PC-3 (cell line): ENCODE results near the gene TRIB2. TPM values are rescaled to one million over a fixed set of nuclear protein-coding genes. Genes with fewer than 3 reads are reported as not detected.

Experiments used
- ATAC-seq: fragments of 200-7000 bp; cut with Tn5 transposase; 2 replicates; pipeline ENCODE4 v1.9.1; 2020; ENCODE audit warnings: mild to moderate bottlenecking, moderate library complexity
- BruUV-seq: library from RNA; stranded (reverse); fragments of 400-500 nt; replicated peaks from 2 replicates; lab custom pipeline; 2021; lab: Mats Ljungman, UMichigan
- CTCF ChIA-PET: fragments of 300-600 bp; sonication (Branson Sonifier 250); formaldehyde crosslinking; loops from one replicate; lab custom pipeline; 2022; ENCODE audit warnings: antibody characterized with exemption; lab: Charles Lee
- POLR2A ChIA-PET: fragments of 300-600 bp; sonication (Branson Sonifier 250); formaldehyde crosslinking; loops from one replicate; lab custom pipeline; 2022; ENCODE audit warnings: antibody characterized with exemption; ENCODE audit not compliant: unreplicated experiment; lab: Charles Lee
- DNase-seq: peaks from one replicate; pipeline ENCODE4 v3.0.0-alpha.2; 2015
- H2AFZ ChIP-seq: fragments of 300-600 bp; sonication (generic); 2 replicates; pipeline ENCODE4 v1.6.0; 2016; ENCODE audit warnings: antibody characterized with exemption, low read length
- H3F3A ChIP-seq: fragments of 300-600 bp; sonication (generic); one replicate; pipeline ENCODE4 v1.6.0; 2017; ENCODE audit warnings: antibody characterized with exemption, low read length, control low read depth, mild to moderate bottlenecking; ENCODE audit not compliant: unreplicated experiment
- H3K27ac ChIP-seq: fragments of 300-600 bp; sonication (generic); 2 replicates; pipeline ENCODE4 v1.5.1; 2016; ENCODE audit warnings: mild to moderate bottlenecking, low read length
- H3K27me3 ChIP-seq: fragments of 300-600 bp; sonication (generic); 2 replicates; pipeline ENCODE4 v1.6.1; 2016; ENCODE audit warnings: low read length, mixed read lengths
- H3K36me3 ChIP-seq: fragments of 300-600 bp; sonication (generic); 2 replicates; pipeline ENCODE4 v1.6.1; 2016; ENCODE audit warnings: low read depth, mixed run types, low read length, mixed read lengths
- H3K4me1 ChIP-seq: fragments of 300-600 bp; sonication (generic); 2 replicates; pipeline ENCODE4 v1.5.1; 2016; ENCODE audit warnings: low read length; ENCODE audit not compliant: insufficient read depth
- H3K4me2 ChIP-seq: fragments of 300-600 bp; sonication (generic); 2 replicates; pipeline ENCODE4 v1.6.0; 2016; ENCODE audit warnings: low read length
- H3K4me3 ChIP-seq: fragments of 300-600 bp; sonication (generic); 2 replicates; pipeline ENCODE4 v1.5.1; 2016; ENCODE audit warnings: mild to moderate bottlenecking, low read length, mixed read lengths
- H3K79me2 ChIP-seq: fragments of 300-600 bp; sonication (generic); 2 replicates; pipeline ENCODE4 v1.6.1; 2017; ENCODE audit warnings: low read length, mixed read lengths
- H3K9ac ChIP-seq: fragments of 300-600 bp; sonication (generic); 2 replicates; pipeline ENCODE4 v1.6.0; 2016; ENCODE audit warnings: mild to moderate bottlenecking, low read length
- H3K9me2 ChIP-seq: fragments of 300-600 bp; sonication (generic); replicated peaks from 2 replicates; pipeline ENCODE4 v1.6.1; 2016; ENCODE audit warnings: mixed run types, low read length, mixed read lengths
- H3K9me3 ChIP-seq: fragments of 300-600 bp; sonication (generic); 2 replicates; pipeline ENCODE4 v1.6.1; 2016; ENCODE audit warnings: low read length, mixed read lengths
- H4K20me1 ChIP-seq: fragments of 300-600 bp; sonication (generic); 2 replicates; pipeline ENCODE4 v1.6.1; 2016; ENCODE audit warnings: low read length, mixed read lengths
- EZH2 ChIP-seq: fragments of 300-600 bp; sonication (generic); IDR thresholded peaks from one replicate; pipeline ENCODE4 v1.6.1; 2017; ENCODE audit warnings: antibody characterized with exemption, mild to moderate bottlenecking, low read length; ENCODE audit not compliant: unreplicated experiment
- EZH2phosphoT487 ChIP-seq: fragments of 300-600 bp; sonication (generic); IDR thresholded peaks from 2 replicates; pipeline ENCODE4 v1.6.1; 2018; ENCODE audit warnings: mild to moderate bottlenecking, antibody characterized with exemption, low read length, borderline replicate concordance
- intact Hi-C: fragments of 100-400 bp; cut with micrococcal nuclease; formaldehyde crosslinking; loops from 2 replicates; pipeline ENCODE4 v1.9.0; 2023
- total RNA-seq: library from RNA; depleted of rRNA; stranded (reverse); fragments of >200 nt; gene quantifications from 2 replicates; pipeline ENCODE4 v1.2.3, GENCODE V29; 2014
- TF ChIP-seq, protein P1 (sequence below): fragments of 300-600 bp; sonication (generic); conservative IDR thresholded peaks from 2 replicates; pipeline ENCODE4 v1.5.1; 2017; ENCODE audit warnings: antibody characterized with exemption, low read depth, mild to moderate bottlenecking, low read length

The TRIB2 gene
- total RNA-seq, 1 experiment from 2014 or later, result 35.2 TPM

- no peaks in the 10 kb centered on the region for H3K27me3 ChIP-seq
- H3K36me3 ChIP-seq, result no peaks in the 10 kb centered on the region
- DNase-seq (peak; percentile 28), ATAC-seq (peak; percentile 37)
- H3F3A ChIP-seq, result no peaks in the 10 kb centered on the region
- H3K9me3 ChIP-seq, result no peaks in the 10 kb centered on the region
- H3K9me2 ChIP-seq, result no peaks in the 10 kb centered on the region
- 0 out of 2 replicates have a peak overlapping the region, but pooled peaks have one; percentile 41 for H3K4me2 ChIP-seq
- ChIA-PET POLR2A (no interaction called here), CTCF (no interaction called here)
- H4K20me1 ChIP-seq, result no peaks in the 10 kb centered on the region
- H3K79me2 ChIP-seq, result no peaks in the 10 kb centered on the region
- no TSS peak for BruUV-seq
- TF ChIP-seq, protein P1, sequence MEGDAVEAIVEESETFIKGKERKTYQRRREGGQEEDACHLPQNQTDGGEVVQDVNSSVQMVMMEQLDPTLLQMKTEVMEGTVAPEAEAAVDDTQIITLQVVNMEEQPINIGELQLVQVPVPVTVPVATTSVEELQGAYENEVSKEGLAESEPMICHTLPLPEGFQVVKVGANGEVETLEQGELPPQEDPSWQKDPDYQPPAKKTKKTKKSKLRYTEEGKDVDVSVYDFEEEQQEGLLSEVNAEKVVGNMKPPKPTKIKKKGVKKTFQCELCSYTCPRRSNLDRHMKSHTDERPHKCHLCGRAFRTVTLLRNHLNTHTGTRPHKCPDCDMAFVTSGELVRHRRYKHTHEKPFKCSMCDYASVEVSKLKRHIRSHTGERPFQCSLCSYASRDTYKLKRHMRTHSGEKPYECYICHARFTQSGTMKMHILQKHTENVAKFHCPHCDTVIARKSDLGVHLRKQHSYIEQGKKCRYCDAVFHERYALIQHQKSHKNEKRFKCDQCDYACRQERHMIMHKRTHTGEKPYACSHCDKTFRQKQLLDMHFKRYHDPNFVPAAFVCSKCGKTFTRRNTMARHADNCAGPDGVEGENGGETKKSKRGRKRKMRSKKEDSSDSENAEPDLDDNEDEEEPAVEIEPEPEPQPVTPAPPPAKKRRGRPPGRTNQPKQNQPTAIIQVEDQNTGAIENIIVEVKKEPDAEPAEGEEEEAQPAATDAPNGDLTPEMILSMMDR, result no peak
- TF ChIP-seq EZH2phosphoT487 (no peak), EZH2 (no peak)
- peaks cover 38% of the 10 kb centered on the region for H3K4me1 ChIP-seq
- no peak overlapping the region for H2AFZ ChIP-seq
- peak overlapping the region; percentile 66 for H3K27ac ChIP-seq
- no peak overlapping the region for H3K9ac ChIP-seq
- intact Hi-C loops, result loop anchor here (10.0 kb wide), 1 partner anchor 124 kb away; no protein-coding TSS in a partner anchor
- no peak overlapping the region for H3K4me3 ChIP-seq
Measured at GRCh38 chr2:12709207-12709522, 7.6 kb upstream of the TRIB2 start.

- intact Hi-C loops, result no loop called here
Measured at GRCh38 chr2:12710301-12710700, 6.4 kb upstream of the TRIB2 start.

DNA sequence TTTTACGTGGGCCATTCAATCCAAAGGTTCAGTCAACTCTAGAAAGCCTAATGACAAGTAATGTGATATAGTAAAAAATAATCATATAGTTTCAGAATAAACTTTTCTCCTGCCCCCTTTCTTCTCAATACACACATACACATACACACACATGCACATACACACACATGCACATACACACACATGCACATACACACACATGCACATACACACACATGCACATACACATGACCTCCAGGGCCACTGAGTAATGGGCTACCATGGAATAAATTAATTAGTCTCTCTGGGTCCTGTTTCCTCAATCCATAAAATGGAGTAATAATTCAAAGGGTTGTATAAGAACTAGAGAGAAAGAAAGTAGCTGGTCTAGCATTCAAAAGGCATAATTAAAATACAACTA lies 5.4 kb upstream of the TRIB2 start:
- Histone ChIP-seq H3K9me3 (no peaks in the 10 kb centered on the region), H3K36me3 (no peaks in the 10 kb centered on the region), H3K79me2 (no peaks in the 10 kb centered on the region), H4K20me1 (no peaks in the 10 kb centered on the region), H3K27me3 (no peaks in the 10 kb centered on the region), H3K4me2 (no peak overlapping the region), H3K4me3 (no peak overlapping the region), H2AFZ (no peak overlapping the region), H3K9me2 (no peaks in the 10 kb centered on the region), H3K9ac (no peak overlapping the region), H3K27ac (no peak overlapping the region), H3K4me1 (peaks cover 43% of the 10 kb centered on the region), H3F3A (peaks cover 10% of the 10 kb centered on the region)
- ChIA-PET CTCF (no interaction called here), POLR2A (interaction anchor here (0.6 kb wide), 1 partner anchor 155 kb away, joined by 3 read pairs; no protein-coding TSS in a partner anchor)
- ATAC-seq (no peak), DNase-seq (no peak)
- no TSS peak for BruUV-seq
- TF ChIP-seq EZH2phosphoT487 (no peak), EZH2 (no peak)
- TF ChIP-seq, protein P1, result no peak
- intact Hi-C loops, result no loop called here

More at GRCh38 chr2:12710301-12710700, 6.4 kb upstream of the TRIB2 start:
- Histone ChIP-seq H3K9ac (peak overlapping the region; percentile 13; the same call in 1 of the 2 replicates), H3K4me1 (peaks cover 37% of the 10 kb centered on the region), H3F3A (peaks cover 6% of the 10 kb centered on the region), H3K79me2 (no peaks in the 10 kb centered on the region), H3K4me2 (peak overlapping the region; percentile 41), H3K9me3 (no peaks in the 10 kb centered on the region), H3K27me3 (no peaks in the 10 kb centered on the region), H3K36me3 (no peaks in the 10 kb centered on the region), H2AFZ (no peak overlapping the region), H3K9me2 (no peaks in the 10 kb centered on the region), H4K20me1 (no peaks in the 10 kb centered on the region), H3K4me3 (no peak overlapping the region), H3K27ac (peak overlapping the region; percentile 66)
- POLR2A ChIA-PET, result interaction anchor here (0.5 to 0.6 kb wide), 2 partner anchors 16 to 87 kb away, joined by 3 to 6 read pairs; no protein-coding TSS in a partner anchor
- BruUV-seq, result no TSS peak
- DNase-seq (no peak), ATAC-seq (no peak)
- no peak for TF ChIP-seq EZH2
- TF ChIP-seq, protein P1, result no peak
- no peak for TF ChIP-seq EZH2phosphoT487
- CTCF ChIA-PET, result no interaction called here
